Measurements from ENCODE around the gene ADD3.

ADD3 gene

GRCh38 chr10:110076559-110077318, 69.0 kb downstream of the ADD3 start:
- peak overlapping the region; percentile 26 for H3K9ac ChIP-seq (ENCODE audit: low read length)

GRCh38 chr10:110077436-110078130, 69.8 kb downstream of the ADD3 start:
- no peak for TF ChIP-seq CTCF (IDR thresholded peaks at IDR 0.05; ENCODE audit: low read length)
- no peak for TF ChIP-seq EZH2 (IDR thresholded peaks at IDR 0.05; ENCODE audit: borderline replicate concordance, low read length)

More at GRCh38 chr10:110076559-110077318, 69.0 kb downstream of the ADD3 start:
- Histone ChIP-seq H4K20me1 (ENCODE audit: insufficient read depth, low read length) (no peaks in the 10 kb centered on the region), H3K9me2 (ENCODE audit: low read depth, low read length) (no peaks in the 10 kb centered on the region), H3K9me3 (ENCODE audit: low read length) (no peaks in the 10 kb centered on the region), H3K27ac (ENCODE audit: low read depth, low read length, poor library complexity, severe bottlenecking) (peak overlapping the region; percentile 86), H3K4me2 (ENCODE audit: low read length) (peak overlapping the region; percentile 58), H2AFZ (ENCODE audit: low read length) (no peak overlapping the region), H3K4me1 (ENCODE audit: insufficient read depth, low read length, severe bottlenecking) (peaks cover 55% of the 10 kb centered on the region), H3K36me3 (ENCODE audit: insufficient read depth, low read length) (no peaks in the 10 kb centered on the region), H3F3A (ENCODE audit: insufficient read depth, low read length) (no peaks in the 10 kb centered on the region), H3K27me3 (ENCODE audit: insufficient read depth, low read length) (no peaks in the 10 kb centered on the region), H3K4me3 (ENCODE audit: low read depth, low read length, poor library complexity, severe bottlenecking) (peak overlapping the region; percentile 2), H3K79me2 (ENCODE audit: insufficient read depth, low read length) (peaks cover 55% of the 10 kb centered on the region)
- no peak for TF ChIP-seq CTCF (IDR thresholded peaks at IDR 0.05; ENCODE audit: low read length)
- TF ChIP-seq EZH2 (IDR thresholded peaks at IDR 0.05; ENCODE audit: borderline replicate concordance, low read length): no peak

GRCh38 chr10:110078317-110078716, 70.5 kb downstream of the ADD3 start:
- Histone ChIP-seq H4K20me1 (ENCODE audit: insufficient read depth, low read length) (no peaks in the 10 kb centered on the region), H3K79me2 (ENCODE audit: insufficient read depth, low read length) (peaks cover 59% of the 10 kb centered on the region), H2AFZ (ENCODE audit: low read length) (no peak overlapping the region), H3K9me3 (ENCODE audit: low read length) (no peaks in the 10 kb centered on the region), H3F3A (ENCODE audit: insufficient read depth, low read length) (no peaks in the 10 kb centered on the region), H3K4me2 (ENCODE audit: low read length) (0 out of 2 replicates have a peak overlapping the region, but pooled peaks have one; percentile 58), H3K4me3 (ENCODE audit: low read depth, low read length, poor library complexity, severe bottlenecking) (no peak overlapping the region), H3K27me3 (ENCODE audit: insufficient read depth, low read length) (no peaks in the 10 kb centered on the region), H3K36me3 (ENCODE audit: insufficient read depth, low read length) (no peaks in the 10 kb centered on the region), H3K9me2 (ENCODE audit: low read depth, low read length) (no peaks in the 10 kb centered on the region), H3K4me1 (ENCODE audit: insufficient read depth, low read length, severe bottlenecking) (peaks cover 60% of the 10 kb centered on the region), H3K9ac (ENCODE audit: low read length) (peak overlapping the region; percentile 12; the same call in 1 of the 2 replicates), H3K27ac (ENCODE audit: low read depth, low read length, poor library complexity, severe bottlenecking) (peak overlapping the region; percentile 86)
- TF ChIP-seq EZH2 (IDR thresholded peaks at IDR 0.05; ENCODE audit: borderline replicate concordance, low read length) (no peak), CTCF (IDR thresholded peaks at IDR 0.05; ENCODE audit: low read length) (no peak)

More at GRCh38 chr10:110077436-110078130, 69.8 kb downstream of the ADD3 start:
- Histone ChIP-seq H3K79me2 (ENCODE audit: insufficient read depth, low read length) (peaks cover 55% of the 10 kb centered on the region), H3K4me3 (ENCODE audit: low read depth, low read length, poor library complexity, severe bottlenecking) (peak overlapping the region; percentile 2), H3K9ac (ENCODE audit: low read length) (peak overlapping the region; percentile 26), H3K9me3 (ENCODE audit: low read length) (no peaks in the 10 kb centered on the region), H4K20me1 (ENCODE audit: insufficient read depth, low read length) (no peaks in the 10 kb centered on the region), H3K4me2 (ENCODE audit: low read length) (peak overlapping the region; percentile 58), H3K27ac (ENCODE audit: low read depth, low read length, poor library complexity, severe bottlenecking) (peak overlapping the region; percentile 86), H3K27me3 (ENCODE audit: insufficient read depth, low read length) (no peaks in the 10 kb centered on the region), H3F3A (ENCODE audit: insufficient read depth, low read length) (no peaks in the 10 kb centered on the region), H2AFZ (ENCODE audit: low read length) (no peak overlapping the region), H3K4me1 (ENCODE audit: insufficient read depth, low read length, severe bottlenecking) (peaks cover 60% of the 10 kb centered on the region), H3K36me3 (ENCODE audit: insufficient read depth, low read length) (no peaks in the 10 kb centered on the region), H3K9me2 (ENCODE audit: low read depth, low read length) (no peaks in the 10 kb centered on the region)
